GM12891 (cell line): ENCODE measurements around the gene GGT7.

Source experiments
- POLR2A ChIP-seq: IDR thresholded peaks from 2 replicates; pipeline ENCODE4 v1.6.1; 2011; ENCODE audit warnings: low read depth, low read length, control low read depth
- POU2F2 ChIP-seq: IDR thresholded peaks from 2 replicates; pipeline ENCODE4 v1.6.1; 2011; ENCODE audit warnings: low read depth, mild to moderate bottlenecking, control low read depth, low read length, moderate library complexity
- SPI1 ChIP-seq: IDR thresholded peaks from 2 replicates; pipeline ENCODE4 v1.6.1; 2011; ENCODE audit warnings: low read depth, low read length, control low read depth
- TAF1 ChIP-seq: IDR thresholded peaks from 2 replicates; pipeline ENCODE4 v1.6.1; 2011; ENCODE audit warnings: low read depth, low read length, control low read depth

DNA sequence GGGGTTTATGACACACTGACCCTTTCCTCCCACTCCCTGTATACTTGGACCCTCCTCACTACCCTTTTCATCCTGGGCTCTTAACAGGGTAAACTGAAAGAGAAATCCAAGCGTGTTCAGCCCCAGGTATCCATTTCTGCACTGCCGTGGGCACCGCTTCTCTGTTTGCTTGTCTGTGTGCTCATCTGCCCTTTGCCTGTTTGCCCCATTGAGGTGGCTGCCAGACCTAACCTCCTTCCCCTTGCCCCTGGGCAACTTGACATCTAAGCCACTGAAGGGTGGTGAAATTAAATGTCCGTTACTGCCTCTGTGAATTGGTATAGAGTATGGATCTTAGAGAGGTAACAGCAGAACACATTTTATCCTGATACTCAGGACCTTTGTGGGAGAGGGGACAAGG lies 42.5 kb upstream of the GGT7 start:
- no peak for TF ChIP-seq POLR2A
- TF ChIP-seq TAF1: no peak
- TF ChIP-seq POU2F2: no peak
- TF ChIP-seq SPI1: no peak
